Upper lobe of left lung (tissue), 6 donors: ENCODE results near the gene LCOR. TPM values are rescaled to one million over a fixed set of nuclear protein-coding genes. Genes with fewer than 3 reads are reported as not detected.

Experiments used
- ATAC-seq, 2 donors: fragments of 200-7000 bp; cut with Tn5 transposase; one replicate each; pipeline ENCODE4 v1.9.1; 2022; ENCODE audit warnings: mild to moderate bottlenecking in 2 of 2, moderate library complexity in 2 of 2; ENCODE audit not compliant: low FRiP score in 2 of 2
- DNase-seq, 2 donors: peaks; one replicate each; pipeline ENCODE4 v3.0.0-alpha.2; 2019 to 2020
- H3K27ac ChIP-seq, 4 donors: fragments of 200-600 bp; sonication (generic); one replicate each; pipeline ENCODE4 v1.5.1; 2016 to 2019
- H3K27me3 ChIP-seq, 4 donors: fragments of 200-600 bp; sonication (generic); one replicate each; pipeline ENCODE4 v1.5.1; 2017 to 2019
- H3K36me3 ChIP-seq, 4 donors: fragments of 200-600 bp; sonication (generic); one replicate each; pipeline ENCODE4 v1.5.1; 2016 to 2019
- H3K4me1 ChIP-seq, 4 donors: fragments of 200-600 bp; sonication (generic); one replicate each; pipeline ENCODE4 v1.5.1; 2018 to 2019
- H3K4me3 ChIP-seq, 4 donors: fragments of 200-600 bp; sonication (generic); one replicate each; pipeline ENCODE4 v1.5.1; 2017 to 2019; ENCODE audit warnings: mild to moderate bottlenecking in 2 of 4, moderate library complexity in 1 of 4
- H3K9me3 ChIP-seq, 4 donors: fragments of 200-600 bp; sonication (generic); one replicate each; pipeline ENCODE4 v1.5.1; 2018 to 2019
- CTCF ChIP-seq, 6 experiments: fragments of 450-650 bp in 4 of 6; fragments of 200-600 bp in 2 of 6; sonication (generic) in 2 of 6; IDR thresholded peaks; one replicate each; pipeline ENCODE4 v1.5.1; 2016 to 2019; ENCODE audit warnings: antibody characterized with exemption in 6 of 6
- EP300 ChIP-seq, 4 donors: sonication (generic); formaldehyde crosslinking; IDR thresholded peaks; one replicate each; pipeline ENCODE4 v1.5.1; 2017; ENCODE audit warnings: antibody characterized with exemption in 4 of 4, control low read depth in 2 of 4
- POLR2A ChIP-seq, 4 donors: fragments of 450-650 bp; IDR thresholded peaks; one replicate each; pipeline ENCODE4 v1.5.1; 2016 to 2017; ENCODE audit warnings: antibody characterized with exemption in 4 of 4, mild to moderate bottlenecking in 2 of 4
- POLR2AphosphoS5 ChIP-seq, 2 donors: sonication (generic); formaldehyde crosslinking; IDR thresholded peaks; one replicate each; pipeline ENCODE4 v1.5.1; 2017; ENCODE audit warnings: antibody characterized with exemption in 2 of 2
- WGBS, 2 donors: methylation state at CpG; one replicate each; pipeline ENCODE4 v1.1.5; 2017 to 2018; 5-methylcytosine and 5-hydroxymethylcytosine counted together
- total RNA-seq, 6 donors: library from RNA; depleted of rRNA in 4 of 6; stranded (reverse); fragments of >200 nt in 4 of 6; gene quantifications; one replicate each; pipeline versions ENCODE4 v1.1.0 to v1.2.1, GENCODE V29; 2016 to 2021
- donor health status: DM: no; HTN: no; CAD: no; lungs with moderate emphysema.
- donor health status: DM: no; HTN: yes; CAD: no; lungs with severe emphysema.

LCOR gene
- total RNA-seq, 6 donors from 2014 or later = 18.6 to 54.7 (median 28.0) TPM

GRCh38 chr10:97016728-97017473, 184.8 kb downstream of the LCOR start:
- no peaks in the 10 kb centered on the region for H3K27me3 ChIP-seq

GRCh38 chr10:97017474-97017903, 185.4 kb downstream of the LCOR start:
- Histone ChIP-seq H3K4me3 (no peak overlapping the region), H3K9me3 (no peaks in the 10 kb centered on the region), H3K36me3 (no peaks in the 10 kb centered on the region), H3K27me3 (no peaks in the 10 kb centered on the region), H3K27ac (no peak overlapping the region), H3K4me1 (no peaks in the 10 kb centered on the region)
- 88 to 92% methylated on average over 5 of the region's 5 CpGs for WGBS, 2 donors
- no peak for DNase-seq
- TF ChIP-seq POLR2AphosphoS5 (IDR thresholded peaks at IDR 0.05) = no peak
- TF ChIP-seq EP300 (IDR thresholded peaks at IDR 0.05) = no peak
- no peak for TF ChIP-seq POLR2A (IDR thresholded peaks at IDR 0.05)
- no peak for TF ChIP-seq CTCF (IDR thresholded peaks at IDR 0.05)
- peak in 1 of 2 donors; percentile 25 for ATAC-seq

More at GRCh38 chr10:97016728-97017473, 184.8 kb downstream of the LCOR start:
- Histone ChIP-seq H3K4me3 (no peak overlapping the region), H3K4me1 (no peaks in the 10 kb centered on the region), H3K27ac (no peak overlapping the region), H3K36me3 (no peaks in the 10 kb centered on the region), H3K9me3 (no peaks in the 10 kb centered on the region)
- DNase-seq (no peak), ATAC-seq (no peak)
- TF ChIP-seq POLR2AphosphoS5 (IDR thresholded peaks at IDR 0.05) = no peak
- no peak for TF ChIP-seq EP300 (IDR thresholded peaks at IDR 0.05)
- TF ChIP-seq CTCF (IDR thresholded peaks at IDR 0.05) = no peak
- TF ChIP-seq POLR2A (IDR thresholded peaks at IDR 0.05) = no peak
- 77 to 78% methylated on average over 12 to 15 of the region's 15 CpGs for WGBS, 2 donors

GRCh38 chr10:97018251-97019212, 186.4 kb downstream of the LCOR start:
- 82 to 85% methylated on average over 11 to 16 of the region's 18 CpGs for WGBS, 2 donors
- no peak for TF ChIP-seq POLR2AphosphoS5 (IDR thresholded peaks at IDR 0.05)
- TF ChIP-seq EP300 (IDR thresholded peaks at IDR 0.05) = no peak
- TF ChIP-seq CTCF (IDR thresholded peaks at IDR 0.05) = no peak
- TF ChIP-seq POLR2A (IDR thresholded peaks at IDR 0.05) = no peak
- ATAC-seq (peak; percentile 9 to 17), DNase-seq (peak in 1 of 2 donors; percentile 50)
- Histone ChIP-seq H3K36me3 (no peaks in the 10 kb centered on the region), H3K27ac (no peak overlapping the region), H3K4me1 (no peaks in the 10 kb centered on the region), H3K9me3 (no peaks in the 10 kb centered on the region), H3K27me3 (no peaks in the 10 kb centered on the region), H3K4me3 (no peak overlapping the region)

GRCh38 chr10:97019213-97019844, 187.2 kb downstream of the LCOR start:
- DNase-seq = no peak
- 87 to 89% methylated on average over 9 to 12 of the region's 12 CpGs for WGBS, 2 donors
- no peak overlapping the region for H3K27ac ChIP-seq

More at GRCh38 chr10:97019213-97019844, 187.2 kb downstream of the LCOR start:
- TF ChIP-seq POLR2AphosphoS5 (IDR thresholded peaks at IDR 0.05) = no peak
- no peaks in the 10 kb centered on the region for H3K36me3 ChIP-seq
- no peaks in the 10 kb centered on the region for H3K9me3 ChIP-seq
- no peaks in the 10 kb centered on the region for H3K4me1 ChIP-seq
- no peaks in the 10 kb centered on the region for H3K27me3 ChIP-seq
- no peak overlapping the region for H3K4me3 ChIP-seq
- ATAC-seq = no peak
